ENCODE data around the gene SIGLEC9.

- TF ChIP-seq CTCF (conservative IDR thresholded peaks at IDR 0.05; ENCODE audit: low read length) (no peak), EZH2phosphoT487 (IDR thresholded peaks at IDR 0.05; ENCODE audit: borderline replicate concordance) (no peak)
These were observed 490 bp upstream of the SIGLEC9 start for GRCh38 chr19:51124216-51124615.
